HG02798 (cell line): ENCODE results near the gene CLPSL2.

Experiments
- ATAC-seq: cut with Tn5 transposase; IDR thresholded peaks from one replicate; pipeline ENCODE4 v1.9.1; 2021; ENCODE audit warnings: mild to moderate bottlenecking; ENCODE audit not compliant: unreplicated experiment, poor library complexity

CLPSL2 gene

DNA sequence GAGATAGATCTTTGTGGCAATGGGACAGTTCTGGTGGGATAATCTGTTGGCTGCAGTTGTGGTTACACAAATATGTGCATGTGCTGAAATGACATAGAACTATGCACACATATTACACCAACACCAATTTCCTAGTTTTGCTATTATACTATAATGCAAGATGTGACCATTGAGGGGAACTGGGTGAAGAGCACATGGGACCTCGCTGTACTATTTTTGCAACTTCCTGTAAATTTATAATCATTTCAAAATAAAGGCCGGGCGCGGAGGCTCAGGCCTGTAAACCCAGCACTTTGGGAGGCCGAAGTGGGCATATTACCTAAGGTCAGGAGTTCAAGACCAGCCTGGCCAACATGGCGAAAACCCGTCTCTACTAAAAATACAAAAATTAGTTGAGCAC, 30.9 kb upstream of the CLPSL2 start:
- no peak for ATAC-seq

DNA sequence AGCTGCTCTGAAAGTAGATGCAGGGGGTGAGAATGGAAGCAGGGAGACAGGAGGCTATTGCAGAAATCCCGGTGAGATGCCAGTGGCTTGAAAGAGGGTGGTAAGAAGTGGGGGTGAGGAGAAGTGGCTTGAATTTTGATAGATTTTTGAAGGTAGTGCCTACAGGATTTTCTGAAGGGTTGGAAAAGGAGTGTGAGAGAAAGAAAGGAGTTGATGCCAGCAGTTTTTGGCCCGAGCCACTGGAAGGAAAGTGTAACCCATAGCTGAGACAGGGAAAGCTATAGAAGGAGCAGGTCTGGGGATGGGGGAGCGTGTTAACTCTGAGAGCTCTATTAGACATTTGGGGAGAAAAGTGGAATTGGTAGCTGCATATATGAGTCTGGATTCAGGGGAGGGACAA, 29.9 kb upstream of the CLPSL2 start:
- no peak for ATAC-seq

DNA sequence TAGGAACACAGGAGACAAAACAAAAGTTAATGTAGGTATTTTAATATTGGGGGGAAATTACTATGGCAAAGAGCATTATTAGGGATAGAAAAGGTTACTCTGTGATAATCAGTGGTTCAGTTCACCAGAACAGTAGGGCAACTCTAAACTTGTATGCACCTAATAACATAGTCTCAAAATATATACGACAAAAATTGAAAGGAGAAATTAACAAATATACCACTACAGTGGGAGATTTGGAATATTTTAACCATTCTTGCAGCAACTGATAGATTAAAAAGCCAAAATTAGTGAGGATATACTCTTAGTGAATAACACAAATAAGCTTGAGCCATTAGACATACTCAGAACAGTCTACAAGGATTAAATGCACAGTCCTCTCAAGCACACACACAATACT, 28.5 kb upstream of the CLPSL2 start:
- ATAC-seq, result no peak

DNA sequence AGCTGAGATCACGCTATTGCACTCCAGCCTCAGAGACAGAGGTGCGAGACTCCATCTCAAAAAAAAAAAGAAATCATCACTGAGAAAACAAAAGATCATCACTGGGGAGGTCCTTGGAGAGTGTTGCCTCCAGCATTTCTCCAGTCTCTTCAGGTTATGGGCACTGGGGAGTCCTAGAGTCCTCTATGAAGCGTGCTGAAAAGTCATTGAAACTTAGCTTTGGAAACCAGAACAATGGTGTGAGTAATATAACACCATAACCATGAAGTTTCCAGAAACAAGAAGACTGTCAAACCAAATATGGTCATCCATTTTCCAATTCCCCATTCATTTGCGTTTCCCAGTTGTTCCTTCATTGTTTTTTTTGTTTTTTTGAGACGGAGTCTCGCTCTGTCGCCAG, 25.8 kb upstream of the CLPSL2 start:
- ATAC-seq, result no peak

DNA sequence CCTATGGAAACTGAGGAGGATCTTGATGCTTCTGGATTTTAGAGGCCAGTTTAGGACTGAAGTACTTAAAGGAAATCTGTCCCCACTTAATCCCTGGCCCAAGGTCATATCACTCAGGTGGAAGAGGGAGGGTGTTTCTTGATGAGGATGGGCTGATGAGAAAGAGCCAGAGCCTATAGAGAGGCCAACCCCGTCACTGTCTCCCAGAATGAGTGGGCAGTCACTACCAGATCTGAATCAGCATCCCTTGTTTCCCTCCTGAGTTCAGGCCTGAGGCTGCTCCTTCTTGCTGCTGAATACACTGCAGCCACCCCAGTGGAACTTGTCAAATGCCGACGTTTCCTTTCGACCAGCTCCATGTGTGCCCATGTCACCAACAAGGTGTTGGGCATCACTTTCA, 24.8 kb upstream of the CLPSL2 start:
- ATAC-seq, result no peak

DNA sequence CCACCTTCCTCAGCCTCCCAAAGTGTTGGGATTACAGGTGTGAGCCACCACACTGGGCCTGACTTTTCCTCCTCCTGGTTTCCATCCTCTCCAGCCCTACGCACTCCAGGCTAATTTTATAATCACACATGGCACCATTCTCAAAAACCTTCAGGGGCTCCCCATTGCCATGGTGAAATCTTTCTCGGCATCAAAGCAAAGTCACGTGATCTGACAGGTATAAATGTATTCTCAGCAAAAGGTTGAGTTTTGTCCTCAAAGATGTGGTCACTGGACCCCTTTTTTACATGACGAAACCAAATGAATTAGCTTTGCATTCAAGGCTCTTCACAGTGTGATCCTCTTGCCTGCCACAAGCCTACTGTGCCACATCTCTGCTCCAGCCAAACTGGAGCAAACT, 24.1 kb upstream of the CLPSL2 start:
- no peak for ATAC-seq

DNA sequence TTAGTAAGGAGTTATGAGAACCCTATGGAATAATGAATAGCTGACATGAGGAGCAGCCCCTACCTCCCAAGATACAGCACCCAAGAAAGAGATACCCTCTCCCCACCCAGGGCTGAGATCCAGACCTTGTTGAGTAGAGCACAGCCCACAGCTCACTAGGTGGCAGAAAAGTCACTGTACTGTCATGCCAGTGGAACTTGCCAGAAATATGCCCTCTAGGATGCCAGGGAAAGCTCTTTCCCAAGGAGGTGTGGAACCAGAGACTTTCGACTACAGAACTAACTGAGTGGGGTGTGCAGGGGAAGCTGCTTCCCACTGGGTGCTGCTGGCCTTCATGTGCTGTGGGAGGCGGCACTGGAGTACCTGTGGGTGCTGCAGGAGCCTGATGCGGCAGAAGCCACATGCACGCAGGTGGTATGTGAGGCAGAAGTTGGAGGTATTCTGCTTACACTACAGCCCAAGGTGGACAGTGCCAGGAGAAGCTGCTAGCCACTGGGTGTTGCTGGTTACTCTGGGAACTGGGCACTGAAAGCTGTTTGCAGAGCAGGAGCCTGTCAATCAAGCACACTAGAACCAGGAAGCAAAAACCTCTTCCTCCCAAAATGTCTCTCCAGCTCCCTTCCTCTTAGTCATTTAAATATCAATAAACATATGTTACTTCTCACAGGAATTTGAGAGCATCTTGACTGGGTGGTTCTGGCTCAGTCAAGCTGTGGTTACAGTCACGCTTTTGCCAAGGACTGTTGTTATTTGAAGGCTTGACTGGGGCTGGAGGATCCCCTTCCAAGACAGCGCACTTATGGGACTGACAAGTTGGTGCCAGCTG, 21.7 kb upstream of the CLPSL2 start:
- ATAC-seq, result no peak

DNA sequence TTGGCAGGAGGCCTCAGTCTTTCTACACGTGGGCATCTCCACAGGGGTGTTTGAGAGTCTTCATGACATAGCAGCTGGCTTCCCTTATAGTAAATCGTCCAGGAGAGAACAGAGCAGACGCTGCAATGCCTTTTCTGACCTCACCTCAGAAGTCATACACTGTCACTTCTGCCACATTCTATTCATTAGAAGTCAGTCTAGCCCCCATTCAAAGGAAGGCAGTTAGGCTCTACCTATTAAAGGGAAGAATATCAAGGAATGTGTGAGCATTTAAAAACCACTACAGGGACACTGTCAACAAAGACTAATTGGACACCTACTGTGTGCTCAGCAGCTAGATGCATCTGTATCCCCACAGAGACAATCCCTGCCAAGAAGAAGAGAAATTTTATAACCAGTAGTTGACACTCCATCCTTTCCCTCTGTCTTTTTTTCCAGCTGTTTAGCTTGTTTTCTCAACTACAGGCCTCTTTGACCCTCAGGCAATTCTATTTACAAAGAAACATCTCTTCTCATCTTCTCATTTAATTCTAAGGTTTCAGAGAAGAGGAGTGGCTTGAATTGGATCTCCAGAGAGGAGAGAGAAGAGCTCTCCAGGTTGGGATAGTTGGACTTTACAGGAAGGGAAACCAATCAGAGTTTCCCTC, 21.0 kb upstream of the CLPSL2 start:
- no peak for ATAC-seq

DNA sequence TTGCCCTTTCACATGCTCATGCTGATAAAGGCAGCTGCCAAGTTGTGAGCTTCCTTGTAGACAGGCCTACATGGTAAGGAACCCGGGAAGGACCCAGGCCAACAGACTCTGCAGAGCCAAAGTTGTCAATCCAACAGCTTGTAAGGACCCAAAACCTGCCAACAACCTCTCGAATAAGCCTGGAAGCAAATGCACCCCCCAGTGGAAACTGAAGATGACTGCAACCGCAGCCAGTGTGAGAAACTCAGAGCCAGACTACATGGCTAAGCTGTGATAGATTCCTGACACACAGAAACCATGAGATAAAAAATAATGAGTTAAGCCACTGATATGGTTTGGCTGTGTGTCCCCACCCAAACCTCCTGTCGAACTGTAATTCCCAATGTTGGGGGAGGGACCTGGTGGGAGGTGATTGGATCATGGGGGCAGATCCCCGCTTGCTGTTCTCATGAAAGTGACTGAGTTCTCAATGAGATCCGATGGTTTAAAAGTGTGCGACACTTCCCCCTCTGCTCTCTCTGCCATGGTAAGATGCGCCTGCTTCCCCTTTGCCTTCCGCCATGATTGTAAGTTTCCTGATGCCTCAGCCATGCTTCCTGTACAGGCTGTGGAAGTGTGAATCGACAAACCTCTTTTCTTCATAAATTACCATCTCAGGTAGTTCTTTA, 18.8 kb upstream of the CLPSL2 start:
- ATAC-seq, result no peak

DNA sequence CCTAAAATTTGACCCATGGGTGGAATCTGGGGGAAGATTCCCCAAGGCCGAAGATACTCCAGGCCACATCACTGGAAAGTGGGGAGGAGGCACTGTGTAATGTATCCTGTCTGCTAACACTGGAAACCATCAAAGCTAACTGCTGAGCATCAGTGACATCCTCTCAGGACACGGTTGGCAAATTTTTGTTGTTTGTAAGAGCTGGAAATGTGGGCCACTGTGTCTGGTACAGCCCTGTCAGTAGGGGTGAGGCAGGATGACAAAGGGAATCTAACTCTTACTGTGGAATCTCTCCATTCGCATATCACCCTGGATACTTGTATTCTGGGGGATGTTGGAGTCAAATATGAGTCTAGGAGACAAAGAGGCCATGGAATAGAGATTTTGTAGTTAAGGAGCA, 17.0 kb upstream of the CLPSL2 start:
- ATAC-seq, result no peak

DNA sequence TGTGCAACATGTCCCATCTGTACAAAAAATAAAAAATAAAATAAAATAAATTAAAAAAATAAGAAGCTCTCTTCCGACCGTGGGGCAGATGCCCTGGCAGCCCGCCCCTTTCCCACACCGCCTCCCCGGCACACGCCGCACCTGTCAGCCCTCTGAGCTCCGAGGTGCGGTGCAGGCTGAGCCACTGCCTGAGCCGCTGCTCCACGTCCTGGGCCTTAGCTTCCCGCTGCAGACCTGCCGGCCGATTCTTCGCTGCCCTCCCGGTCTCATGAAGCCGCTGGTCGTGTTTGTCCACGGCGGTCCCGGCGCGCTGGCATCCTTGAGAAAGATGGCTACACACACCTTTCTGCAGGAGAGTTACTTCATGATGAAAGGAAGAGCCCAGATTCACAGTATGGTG, 10.7 kb upstream of the CLPSL2 start:
- no peak for ATAC-seq

DNA sequence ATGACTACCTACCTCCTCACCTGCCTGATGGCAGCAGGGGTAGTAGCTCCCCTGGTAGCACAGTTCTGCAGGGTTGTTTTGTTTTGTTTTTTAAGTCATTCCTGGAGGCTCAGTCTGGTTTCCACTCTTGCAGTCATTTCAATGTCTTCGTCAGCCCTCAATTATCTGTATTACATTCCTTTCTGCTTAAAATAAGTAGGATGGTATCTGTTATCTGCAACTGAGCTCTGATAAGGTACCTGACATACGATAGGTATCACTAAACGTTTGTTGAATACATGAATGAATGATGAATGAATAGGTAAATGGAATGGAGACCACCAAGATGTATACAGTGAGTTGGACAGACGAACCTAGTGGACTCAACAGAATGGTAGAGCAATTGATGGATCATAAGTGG, 7.2 kb upstream of the CLPSL2 start:
- no peak for ATAC-seq

DNA sequence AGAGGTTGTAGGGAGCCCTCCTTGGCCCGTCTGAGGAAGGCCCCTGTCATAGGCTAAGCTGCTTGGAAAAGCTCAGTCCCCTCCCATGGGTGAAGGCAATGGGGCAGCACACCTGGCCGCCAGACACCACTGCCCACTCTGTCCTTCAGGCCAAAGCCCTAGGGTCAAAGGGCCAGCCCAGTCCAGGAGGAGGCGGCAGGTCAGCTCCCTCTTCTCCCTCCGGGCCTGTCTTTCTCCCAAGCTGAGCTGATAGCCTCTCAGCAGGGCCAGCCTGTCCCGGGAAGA, 5.1 kb upstream of the CLPSL2 start:
- ATAC-seq, result no peak

DNA sequence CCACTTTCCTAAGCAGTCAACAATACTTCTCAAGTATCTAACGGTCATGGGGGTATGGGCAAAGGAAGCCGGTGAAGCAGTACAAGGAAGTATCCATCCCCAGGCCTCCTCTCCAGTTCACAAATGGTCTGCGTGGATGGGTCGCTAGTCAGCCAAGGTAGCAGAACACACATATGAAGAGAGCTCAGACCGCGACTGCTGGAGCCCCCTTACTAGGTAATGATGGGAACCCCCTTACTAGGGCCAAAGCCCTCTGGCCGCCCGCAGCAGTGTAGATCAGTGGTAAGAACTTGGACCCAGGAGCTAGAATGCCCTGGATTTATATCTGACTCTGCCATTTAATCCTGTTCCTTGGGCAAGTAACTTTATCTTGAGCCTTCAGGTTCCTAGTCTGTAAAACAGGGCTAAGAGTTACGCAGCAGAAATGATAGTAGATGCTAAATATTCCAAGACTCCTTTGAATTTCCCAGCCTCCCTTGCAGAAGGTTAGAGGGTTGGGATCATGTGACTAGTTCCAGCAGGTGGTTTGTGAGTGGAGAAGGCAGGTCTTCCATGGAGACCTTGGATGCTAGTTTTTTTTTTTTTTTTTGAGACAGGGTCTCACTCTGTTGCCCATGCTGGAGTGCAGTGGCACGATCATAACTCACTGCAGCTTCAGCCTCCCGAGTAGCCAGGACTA, 2.1 kb upstream of the CLPSL2 start:
- no peak for ATAC-seq

DNA sequence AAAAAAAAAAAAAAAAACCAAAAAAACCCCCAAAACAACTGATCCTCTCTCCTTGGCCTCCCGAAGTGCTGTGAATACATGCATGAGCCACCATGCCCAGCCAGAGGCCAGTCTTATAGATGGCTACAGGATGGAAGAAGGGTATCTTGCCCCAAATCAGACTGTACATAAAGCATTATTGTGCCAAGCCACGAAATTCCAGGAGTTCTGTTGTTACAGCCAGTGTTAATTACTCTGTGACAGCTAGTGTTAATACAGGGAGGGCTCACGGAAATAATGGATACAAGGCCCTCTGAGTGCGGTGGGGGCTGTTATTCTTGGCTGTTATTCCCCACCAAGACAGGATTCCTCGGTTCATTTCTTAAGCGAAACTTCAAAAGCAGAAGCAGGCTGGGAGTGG, 1.4 kb upstream of the CLPSL2 start:
- ATAC-seq, result no peak

DNA sequence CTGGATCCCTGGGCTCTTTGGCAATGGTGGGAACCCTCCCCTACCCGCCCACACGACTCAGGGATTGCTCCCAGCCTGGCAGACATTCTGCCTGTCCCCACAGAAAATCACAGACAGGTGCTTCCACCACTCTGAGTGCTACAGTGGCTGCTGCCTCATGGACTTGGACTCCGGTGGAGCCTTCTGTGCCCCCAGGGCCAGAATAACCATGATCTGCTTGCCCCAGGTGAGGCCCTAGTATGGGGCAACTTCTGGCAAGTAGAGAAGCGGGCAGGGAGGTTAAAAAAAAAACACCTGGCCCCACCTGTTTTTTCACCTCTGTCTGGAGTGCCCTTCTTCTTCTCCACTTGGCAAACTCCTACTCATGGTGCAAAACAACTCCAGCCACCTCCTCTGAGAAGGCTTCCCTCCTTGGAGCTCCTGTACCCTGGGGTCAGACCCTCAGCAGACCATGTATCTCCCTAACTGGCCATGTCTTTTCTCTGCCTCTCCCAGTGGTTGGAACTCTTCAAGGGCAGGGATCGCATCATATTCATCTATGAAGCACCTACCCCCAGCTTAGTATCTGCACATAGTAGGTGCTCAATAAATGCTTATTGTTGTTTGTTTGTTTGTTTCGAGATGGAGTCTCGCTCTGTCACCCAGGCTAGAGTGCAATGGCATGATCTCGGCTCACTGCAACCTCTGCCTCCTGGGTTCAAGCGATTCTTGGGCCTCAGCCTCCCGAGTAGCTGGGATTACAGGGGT, 1.1 kb downstream of the CLPSL2 start:
- ATAC-seq, result no peak

DNA sequence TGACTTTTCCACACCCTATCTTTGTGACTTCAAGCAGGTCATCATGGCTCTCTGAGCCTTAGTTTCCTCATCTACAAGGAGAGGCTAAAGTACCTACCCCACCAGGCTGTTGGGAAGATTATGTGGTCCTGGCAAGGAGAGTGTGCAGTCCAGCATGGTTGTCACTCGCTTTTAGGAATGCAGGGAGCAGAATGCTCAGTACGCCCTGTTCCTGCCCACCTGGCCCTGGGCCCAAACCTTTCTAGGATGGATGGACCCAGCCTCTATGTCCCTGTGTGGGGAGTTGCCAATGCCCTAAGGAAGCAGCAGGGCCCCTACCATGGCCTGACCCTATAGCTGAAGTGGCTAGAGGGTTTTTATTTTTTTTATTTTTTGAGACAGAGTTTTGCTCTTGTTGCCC, 2.0 kb downstream of the CLPSL2 start:
- ATAC-seq, result no peak

DNA sequence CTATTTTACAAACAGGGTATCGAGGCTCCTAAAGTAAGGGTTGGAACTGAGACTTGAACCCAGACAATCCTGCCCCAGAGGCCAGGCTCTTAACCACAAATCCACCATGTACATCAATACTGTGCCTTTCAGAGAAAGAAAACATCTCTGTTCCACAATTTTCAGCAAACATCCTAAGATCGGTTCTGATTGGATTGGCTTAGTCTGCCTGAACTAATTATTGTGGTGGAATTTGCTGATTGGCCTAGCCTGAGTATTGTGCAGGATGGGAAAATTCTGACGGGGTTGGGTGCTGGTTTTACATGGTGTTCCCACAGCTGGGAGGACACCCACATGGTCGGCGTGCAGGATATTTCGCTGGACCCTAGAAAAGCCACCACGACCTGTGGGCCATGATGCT, 4.3 kb downstream of the CLPSL2 start, which contains the start of gene CLPSL1:
Gene CLPSL1 (plus strand): TSS at position 301 of the 400 bp plus-strand sequence. CDS start 92 bp downstream, at position 393.
- no peak for ATAC-seq

DNA sequence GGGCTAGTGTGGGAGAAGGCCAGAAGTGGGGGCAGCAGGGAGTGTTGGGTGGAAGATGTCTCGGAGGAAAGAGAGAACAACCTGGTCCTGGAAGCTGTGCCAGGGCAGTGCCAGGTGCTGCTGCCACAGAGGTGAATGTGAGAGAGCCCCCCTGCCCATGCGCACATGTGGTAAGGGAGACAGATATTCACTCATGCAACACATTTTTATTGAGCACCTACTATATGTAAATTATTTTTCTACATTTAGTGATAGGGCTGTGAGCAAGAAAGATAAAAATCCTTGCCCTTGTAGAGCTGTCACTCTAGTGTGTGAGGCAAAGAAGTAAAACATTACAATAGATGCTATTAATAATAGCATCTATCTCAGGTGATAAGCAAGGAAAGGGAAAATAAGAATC, 4.9 kb downstream of the CLPSL2 start:
- no peak for ATAC-seq

DNA sequence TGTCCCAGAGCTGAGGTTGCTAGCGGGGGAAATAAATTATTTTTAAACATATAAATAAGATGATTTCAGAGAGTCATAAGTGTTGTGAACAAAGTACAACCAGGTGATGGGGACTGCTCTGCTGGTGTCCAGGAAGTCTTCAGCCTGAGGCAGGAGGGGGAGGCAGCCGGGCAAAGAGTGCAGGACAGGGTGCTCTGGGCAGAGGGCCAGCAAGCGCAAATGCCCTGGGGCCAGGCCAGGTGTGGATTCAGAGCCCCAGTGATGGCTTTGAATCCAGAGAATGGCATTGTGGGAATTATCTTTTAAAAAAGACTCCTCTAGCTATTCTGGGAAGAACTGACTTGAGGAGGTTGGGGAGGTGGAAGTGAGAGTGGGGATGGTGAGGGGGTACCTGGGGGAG, 6.0 kb downstream of the CLPSL2 start:
- no peak for ATAC-seq
